GM12872 (cell line): ENCODE results near the gene DIP2A.

Experiments used
- CTCF ChIP-seq: IDR thresholded peaks from 3 replicates; pipeline ENCODE4 v1.5.1; 2011; ENCODE audit warnings: low read depth, mild to moderate bottlenecking, low read length, moderate library complexity; ENCODE audit not compliant: insufficient read depth

The DIP2A gene

GRCh38 chr21:46441961-46442498 lies 16.7 kb upstream of the DIP2A start:
- no peak for TF ChIP-seq CTCF

DNA sequence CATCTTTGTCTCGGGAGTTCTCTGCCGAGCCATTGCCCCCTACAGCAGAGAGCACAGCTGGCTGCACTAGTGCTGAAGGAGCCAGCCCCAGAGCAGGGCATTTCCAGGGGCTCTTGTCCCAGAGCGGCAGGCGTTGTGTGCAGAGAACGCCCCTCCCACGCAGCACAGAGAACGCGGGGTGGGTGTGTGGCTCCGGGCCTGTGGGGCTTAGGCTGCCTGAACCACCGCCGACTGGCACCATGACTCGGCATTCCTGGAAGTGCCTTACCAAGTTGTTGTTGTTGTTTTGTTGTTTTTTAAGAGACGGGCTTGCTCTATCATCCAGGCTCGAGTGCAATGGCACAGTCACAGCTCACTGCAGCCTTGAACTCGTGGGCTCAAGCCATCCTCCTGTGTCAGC lies 15.8 kb upstream of the DIP2A start:
- no peak for TF ChIP-seq CTCF

- no peak for TF ChIP-seq CTCF
Measured at GRCh38 chr21:46443910-46444309, 14.8 kb upstream of the DIP2A start.

- no peak for TF ChIP-seq CTCF
Measured at GRCh38 chr21:46448108-46448507, 10.6 kb upstream of the DIP2A start.

DNA sequence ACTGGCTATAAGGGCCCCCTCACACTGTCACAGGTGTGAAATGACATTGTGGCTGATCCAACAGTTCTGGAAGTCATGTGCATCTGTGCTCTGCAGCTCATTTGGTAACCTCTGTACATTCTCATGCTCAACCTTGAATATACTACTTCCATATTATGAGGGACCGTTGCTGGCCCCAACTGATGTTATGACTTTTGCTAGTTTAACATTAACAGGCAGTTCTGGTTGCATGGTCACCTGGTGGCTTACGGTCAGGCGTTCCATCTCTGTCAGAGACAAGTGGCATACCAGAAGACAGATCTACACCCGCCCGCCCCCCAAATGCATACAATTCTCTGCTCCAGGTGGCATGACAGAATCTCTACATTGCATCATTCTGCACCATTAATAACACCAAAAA lies 6.0 kb upstream of the DIP2A start:
- TF ChIP-seq CTCF = no peak

DNA sequence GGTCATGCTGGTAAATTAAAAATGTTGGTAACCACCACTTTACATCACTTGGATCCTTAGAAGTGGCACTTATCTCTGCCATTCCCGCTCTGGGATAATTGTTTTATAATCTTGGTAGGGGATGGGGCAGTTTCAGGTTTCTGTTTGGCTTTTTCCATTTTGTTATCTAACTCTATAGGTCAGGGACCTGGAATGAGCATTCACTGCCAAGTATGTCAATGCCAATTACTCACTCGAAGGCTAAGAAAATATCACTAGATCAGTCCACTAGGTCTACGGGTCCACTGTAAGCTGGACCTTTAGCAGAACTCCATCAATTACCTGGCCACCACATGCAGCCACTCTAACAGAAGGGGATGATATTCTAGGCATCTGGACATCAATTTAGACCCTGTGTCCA lies 4.5 kb upstream of the DIP2A start:
- no peak for TF ChIP-seq CTCF

- no peak for TF ChIP-seq CTCF
Measured at GRCh38 chr21:46454634-46455390, 3.9 kb upstream of the DIP2A start.
